ENCODE data around the gene PAX6. TPM values are rescaled to one million over a fixed set of nuclear protein-coding genes. Genes with fewer than 3 reads are reported as not detected.

Gene PAX6
- total and polyA plus RNA-seq, 9 of the 15 experiments (the other 6 are each of a cell fraction or from before 2014, with no cell fraction given), result 1.5 to 10.9 (median 5.3) TPM

- TF ChIP-seq ZNF764 (CRISPR knock-in tag; IDR thresholded peaks at IDR 0.05; ENCODE audit: low read depth) (no peak), PBX2 (CRISPR knock-in tag; IDR thresholded peaks at IDR 0.05; ENCODE audit: low read depth) (no peak), PBX2 (tag; conservative IDR thresholded peaks at IDR 0.05; ENCODE audit: low read depth) (no peak), BRF1 (IDR thresholded peaks at IDR 0.05; ENCODE audit: borderline replicate concordance, extremely low read depth, insufficient read length) (no peak), RBFOX2 (IDR thresholded peaks at IDR 0.05; ENCODE audit: low read depth, low read length) (peak; percentile 74), CEBPB (tag; IDR thresholded peaks at IDR 0.05) (no peak)
- TF ChIP-seq, protein P1, sequence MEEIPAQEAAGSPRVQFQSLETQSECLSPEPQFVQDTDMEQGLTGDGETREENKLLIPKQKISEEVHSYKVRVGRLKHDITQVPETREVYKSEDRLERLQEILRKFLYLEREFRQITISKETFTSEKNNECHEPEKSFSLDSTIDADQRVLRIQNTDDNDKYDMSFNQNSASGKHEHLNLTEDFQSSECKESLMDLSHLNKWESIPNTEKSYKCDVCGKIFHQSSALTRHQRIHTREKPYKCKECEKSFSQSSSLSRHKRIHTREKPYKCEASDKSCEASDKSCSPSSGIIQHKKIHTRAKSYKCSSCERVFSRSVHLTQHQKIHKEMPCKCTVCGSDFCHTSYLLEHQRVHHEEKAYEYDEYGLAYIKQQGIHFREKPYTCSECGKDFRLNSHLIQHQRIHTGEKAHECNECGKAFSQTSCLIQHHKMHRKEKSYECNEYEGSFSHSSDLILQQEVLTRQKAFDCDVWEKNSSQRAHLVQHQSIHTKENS (CRISPR knock-in tag; IDR thresholded peaks at IDR 0.05), result no peak
Measured at GRCh38 chr11:31815711-31816467, 4.8 kb upstream of the PAX6 start (continued).

Measured in K562 (cell line).